Stimulated activated CD4-positive, alpha-beta T cell treated with anti-CD3 and anti-CD28 coated beads, Interleukin-12 subunit alpha, Interleukin-12 subunit beta, amount 100 ng/mL, for 4 hours (primary cell): Measurements from ENCODE around the gene HAP1.
"Not testable (repeated sequence)": the region's sequence is repeated elsewhere in the genome, so short reads cannot be mapped to it uniquely, and the experiment has no call there.

ENCODE experiments used
- DNase-seq: peaks from one replicate; pipeline ENCODE4 v3.0.0-alpha.2; 2020

The HAP1 gene

DNA sequence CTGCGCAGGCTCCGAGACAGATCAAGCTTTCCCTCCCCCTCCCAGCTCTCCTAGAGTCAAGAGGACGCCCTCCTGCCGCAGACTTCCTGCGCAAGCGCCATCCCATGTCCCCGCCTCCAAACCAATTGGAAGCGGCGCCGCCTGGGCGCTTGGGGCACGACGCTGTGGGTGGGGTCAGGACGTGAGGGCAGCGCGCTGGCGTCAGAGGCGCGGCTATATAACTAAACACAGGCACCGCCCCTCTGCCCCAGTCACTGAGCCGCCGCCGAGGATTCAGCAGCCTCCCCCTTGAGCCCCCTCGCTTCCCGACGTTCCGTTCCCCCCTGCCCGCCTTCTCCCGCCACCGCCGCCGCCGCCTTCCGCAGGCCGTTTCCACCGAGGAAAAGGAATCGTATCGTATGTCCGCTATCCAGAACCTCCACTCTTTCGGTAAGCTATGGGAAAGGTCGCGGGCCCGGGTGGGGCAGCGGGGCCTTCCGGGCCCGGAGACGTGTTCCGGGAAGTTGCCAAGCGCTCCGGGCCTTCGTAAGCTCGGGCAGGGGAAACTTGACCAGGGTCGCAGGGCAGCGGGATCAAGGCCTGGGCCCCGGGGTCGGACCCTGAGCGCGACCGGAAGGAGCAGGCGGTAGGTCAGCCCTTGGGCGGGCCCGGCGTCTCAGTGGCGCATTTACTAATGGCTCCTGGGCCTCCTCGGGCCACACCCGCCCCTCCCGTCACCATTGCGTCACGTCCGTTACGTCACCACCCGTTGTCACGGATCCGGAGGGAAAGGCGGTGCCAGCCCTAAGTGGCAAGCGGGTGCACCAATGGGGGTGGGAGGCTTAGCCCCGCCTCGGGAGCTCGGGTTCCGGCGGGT lies 45.6 kb downstream of the HAP1 start, which contains the start of gene EIF1:
Gene EIF1 (plus strand): TSS at position 245 of the 856 bp plus-strand sequence. CDS start 154 bp downstream, at position 399.
- DNase-seq: peak; percentile 100

DNA sequence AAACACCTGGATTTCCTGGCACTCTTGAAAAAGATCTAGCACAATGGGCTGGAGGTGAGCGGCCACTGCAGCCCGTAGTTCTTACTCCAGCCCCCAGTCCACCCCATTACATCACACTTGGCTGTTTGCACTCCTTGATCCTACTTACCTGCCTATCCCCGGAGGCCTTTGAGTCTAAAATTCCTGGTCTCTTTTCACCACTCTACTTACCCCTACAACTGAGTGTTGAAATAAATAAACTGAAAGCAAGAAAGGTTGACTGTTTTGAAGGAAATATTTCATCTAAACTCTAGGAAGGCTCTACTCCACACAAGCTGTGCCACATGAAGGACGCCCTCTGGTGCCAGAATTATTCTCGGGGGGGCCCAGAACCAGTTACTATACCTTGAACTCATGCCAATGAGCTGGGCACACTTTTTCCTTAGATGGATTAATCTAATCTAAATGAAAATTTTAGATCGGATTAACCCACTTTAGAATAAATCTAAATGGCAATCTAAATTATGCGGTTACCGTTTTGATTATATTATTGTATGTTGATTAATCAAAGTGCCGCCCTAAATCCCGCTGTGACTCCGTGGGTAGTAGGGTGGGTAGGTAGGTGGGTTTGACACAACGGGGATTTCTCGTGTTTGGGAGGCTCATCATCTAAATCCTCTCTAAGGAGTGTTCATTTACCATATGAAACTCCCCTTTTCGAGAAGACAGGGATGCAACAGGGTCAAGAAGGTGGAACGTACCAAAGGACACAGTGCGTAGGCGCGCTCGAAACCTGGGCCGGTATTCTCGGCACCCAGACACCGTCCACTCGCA lies 46.4 kb downstream of the HAP1 start:
- peak; percentile 46 for DNase-seq

DNA sequence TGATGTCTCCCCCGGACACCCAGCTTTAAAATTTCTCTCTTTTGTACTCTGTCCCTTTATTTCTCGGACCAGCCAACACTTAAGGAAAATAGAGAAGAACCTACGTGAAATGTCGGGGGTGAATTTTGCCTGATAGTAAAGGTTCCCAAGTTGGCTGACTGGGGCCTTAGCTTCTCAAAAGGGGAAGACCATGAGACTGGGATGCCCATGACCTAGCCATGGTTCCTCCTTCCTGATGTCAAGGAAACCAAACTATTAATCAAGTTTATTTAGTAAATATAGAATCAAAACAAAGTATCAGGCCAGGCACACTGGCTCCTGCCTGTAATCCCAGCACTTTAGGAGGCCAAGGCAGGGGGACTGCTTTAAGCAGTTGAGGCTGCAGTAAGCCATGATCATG lies 48.2 kb downstream of the HAP1 start:
- no peak for DNase-seq

DNA sequence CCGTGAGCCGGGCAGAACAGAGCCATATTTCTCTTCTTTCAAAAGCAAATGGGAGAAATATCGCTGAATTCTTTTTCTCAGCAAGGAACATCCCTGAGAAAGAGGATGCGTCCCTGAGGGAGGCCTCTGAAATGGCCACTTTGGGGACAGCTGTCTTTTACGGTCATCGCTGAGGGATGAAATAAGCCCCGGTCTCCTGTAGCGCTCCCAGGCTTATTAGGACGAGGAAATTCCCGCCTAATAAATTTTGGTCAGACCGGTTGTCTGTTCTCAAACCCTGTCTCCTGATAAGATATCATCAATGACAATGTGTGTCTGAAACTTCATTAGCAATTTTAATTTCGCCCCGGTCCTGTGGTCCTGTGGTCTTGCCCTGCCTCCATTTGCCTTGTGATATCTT lies 48.7 kb downstream of the HAP1 start:
- not testable (repeated sequence) for DNase-seq

DNA sequence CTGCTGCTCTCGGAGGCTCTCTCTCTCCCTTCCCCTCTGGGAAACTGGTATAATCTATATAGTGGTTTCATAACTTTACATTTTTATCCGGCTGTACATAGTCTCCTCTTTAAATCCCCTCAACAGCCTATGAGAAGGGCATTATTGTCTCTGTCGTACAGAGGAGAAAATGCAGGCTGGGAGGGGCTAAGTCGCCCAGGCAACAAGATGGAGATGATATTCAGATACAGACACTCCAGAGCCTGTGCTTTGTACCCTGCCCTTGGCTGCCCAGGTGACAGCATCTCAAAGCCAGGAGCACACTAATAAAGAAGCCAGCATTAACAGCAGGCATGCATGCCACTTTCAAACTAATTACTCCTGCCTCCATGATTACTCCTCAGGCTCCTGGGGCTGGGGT lies 50.4 kb downstream of the HAP1 start:
- DNase-seq: no peak

DNA sequence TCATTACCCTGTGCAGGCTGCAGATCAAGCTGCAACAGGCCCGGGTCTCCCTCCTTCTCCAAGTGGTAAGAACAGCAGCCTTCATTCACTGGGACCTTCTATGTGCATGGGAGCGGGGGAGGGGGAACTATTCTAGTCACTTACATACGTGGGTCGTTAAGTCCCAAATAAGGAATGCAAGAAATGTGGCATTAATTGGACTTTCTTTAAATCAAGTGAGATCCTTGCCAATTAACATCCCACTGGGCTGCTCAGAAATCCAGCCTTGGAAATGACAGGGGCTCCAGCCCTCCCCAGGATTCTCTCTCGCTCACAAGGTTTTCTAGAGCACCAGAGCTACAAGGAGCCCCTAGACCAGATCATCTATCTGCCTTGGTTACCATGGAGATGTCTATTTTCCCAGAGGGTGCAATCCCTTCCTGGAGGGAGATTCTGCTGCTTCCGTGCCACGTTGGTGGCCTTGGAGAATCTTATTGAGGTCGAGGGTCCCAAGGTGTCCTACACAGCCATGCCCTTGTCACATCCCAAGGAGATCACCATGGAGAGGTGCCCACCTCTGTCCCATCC lies 50.9 kb downstream of the HAP1 start:
- no peak for DNase-seq

DNA sequence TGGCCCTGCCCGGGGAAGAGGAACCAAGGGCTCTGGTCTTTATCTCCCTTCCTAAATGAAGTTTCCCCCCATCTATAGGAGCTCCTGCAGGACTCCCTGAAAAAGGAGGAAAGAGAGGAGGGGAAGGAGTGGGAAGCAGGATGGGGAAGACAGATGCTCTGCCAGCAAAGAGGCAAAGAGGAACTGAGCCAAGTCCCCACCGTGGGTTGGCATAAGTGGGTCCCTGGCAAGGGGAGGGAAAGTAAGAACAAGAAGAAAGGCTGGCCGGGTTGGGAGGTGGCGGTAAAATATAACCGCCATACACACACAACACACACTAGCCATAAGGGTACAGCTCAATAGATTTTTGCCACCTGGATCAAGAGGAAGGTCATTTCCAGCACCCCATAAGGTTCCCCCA lies 51.8 kb downstream of the HAP1 start:
- no peak for DNase-seq

DNA sequence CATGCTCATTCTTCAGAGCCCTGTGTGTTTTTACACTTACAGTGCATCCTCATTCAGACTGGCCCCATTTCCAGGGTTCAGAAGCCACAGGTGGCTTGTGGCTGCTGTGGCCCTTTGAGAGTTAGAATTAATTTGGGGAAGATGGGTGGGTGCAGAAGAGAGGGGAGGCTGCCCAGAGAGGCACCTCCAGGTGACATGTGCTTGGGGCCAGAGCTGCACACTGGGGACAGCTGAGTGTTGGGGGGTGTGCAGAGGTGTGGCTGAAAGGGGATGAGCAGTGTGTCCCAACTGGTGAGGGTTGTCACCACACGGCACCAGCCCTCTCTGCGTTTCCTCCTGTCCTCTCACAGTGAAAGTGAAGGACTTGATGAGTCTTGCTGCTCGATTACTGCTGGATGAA lies 52.7 kb downstream of the HAP1 start:
- no peak for DNase-seq

DNA sequence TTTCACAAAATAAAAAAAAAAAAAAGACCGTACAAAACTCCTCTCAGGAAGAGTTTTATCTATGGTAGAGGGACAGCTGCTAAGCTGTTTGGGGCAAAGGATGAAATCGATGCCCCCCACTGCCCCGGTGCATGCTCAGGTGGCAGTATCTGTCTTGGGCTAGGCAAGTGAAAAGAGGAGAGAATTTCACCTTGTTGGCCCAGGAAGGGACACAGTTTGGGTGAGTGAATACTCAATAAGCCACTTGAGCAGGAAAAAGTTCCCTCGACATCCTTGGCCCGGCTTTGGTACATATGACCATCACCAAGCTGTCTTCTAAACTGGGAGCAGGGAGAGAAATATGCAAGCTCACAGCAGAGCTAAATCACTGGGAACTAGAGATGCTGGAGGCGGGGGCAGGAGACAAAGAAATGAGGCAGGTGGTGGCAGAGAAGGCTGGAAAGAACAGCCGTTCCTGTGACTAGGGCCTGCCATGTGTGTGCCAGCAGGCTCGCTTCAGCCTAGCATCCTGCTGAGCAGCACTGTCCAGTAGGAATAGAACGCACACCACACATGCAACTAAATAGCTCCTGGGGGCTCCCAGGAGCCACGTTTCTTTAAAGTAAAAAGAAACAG lies 53.9 kb downstream of the HAP1 start:
- no peak for DNase-seq

DNA sequence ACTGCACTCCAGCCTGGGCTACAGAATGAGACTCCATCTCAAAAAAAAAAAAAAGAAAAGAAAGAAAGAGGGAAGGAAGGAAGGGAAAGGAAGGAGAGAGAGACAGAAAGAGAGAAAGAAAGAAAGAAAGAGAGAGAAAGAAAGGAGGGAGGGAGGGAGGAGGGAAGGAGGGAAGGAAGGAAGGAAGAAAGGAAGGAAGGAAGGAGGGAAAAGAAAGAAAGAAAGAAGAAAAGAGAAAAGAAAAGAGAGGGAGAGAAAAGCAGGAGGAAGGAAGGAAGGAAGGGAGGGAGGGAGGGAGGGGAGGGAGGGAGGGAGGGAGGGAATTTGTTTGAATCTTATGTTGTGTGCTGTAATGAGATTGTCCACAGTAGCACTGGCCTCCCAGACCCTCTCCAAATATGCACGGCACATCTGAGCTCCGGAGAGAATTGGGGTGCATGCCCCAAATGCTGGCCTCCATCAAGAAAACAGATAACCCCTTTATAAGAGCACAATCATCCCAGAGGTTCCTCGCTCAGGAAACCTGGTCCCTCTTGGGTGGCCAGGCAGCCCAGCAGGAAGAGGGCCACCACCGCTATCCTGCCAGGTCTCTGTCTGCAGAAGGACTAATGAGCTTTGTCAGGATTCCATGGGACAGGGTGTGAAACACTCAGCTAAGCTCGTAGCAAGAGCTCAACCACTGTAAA lies 54.6 kb downstream of the HAP1 start:
- no peak for DNase-seq

DNA sequence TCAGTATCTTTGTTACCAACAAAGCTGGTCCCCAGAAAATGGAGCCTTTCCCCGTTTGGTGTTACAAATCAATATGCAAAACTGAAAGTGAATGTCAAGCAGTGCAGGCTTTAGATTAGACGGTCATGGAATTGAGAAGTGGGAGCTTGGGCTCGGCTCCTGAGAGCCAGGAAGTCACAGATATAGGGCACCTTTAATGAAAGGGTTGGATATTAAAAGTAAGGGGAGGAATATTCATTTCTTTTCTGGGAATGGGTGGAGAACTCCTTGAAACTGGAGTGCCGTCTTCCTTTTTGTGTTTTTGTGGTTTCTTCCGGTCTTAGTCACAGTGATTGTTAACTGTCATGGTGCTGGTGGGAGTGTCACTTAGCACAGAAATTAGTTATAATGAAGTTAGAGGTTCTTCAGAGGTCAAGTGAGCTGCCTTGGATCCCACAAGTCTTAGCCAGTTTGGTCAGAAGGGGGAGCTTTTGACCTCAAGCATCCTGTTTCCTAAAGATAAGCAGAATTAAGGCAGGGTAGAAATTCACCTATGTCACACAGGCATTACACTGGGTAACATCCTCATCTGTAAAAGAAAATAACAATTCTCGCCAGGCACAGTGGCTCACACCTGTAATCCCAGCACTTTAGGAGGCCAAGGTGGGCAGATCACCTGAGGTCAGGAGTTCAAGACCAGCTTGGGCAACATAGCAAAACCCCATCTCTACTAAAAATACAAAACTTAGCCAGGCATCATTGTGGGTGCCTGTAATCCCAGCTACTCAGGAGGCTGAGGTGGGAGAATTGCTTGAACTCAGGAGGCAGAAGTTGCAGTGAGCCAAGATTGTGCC lies 55.3 kb downstream of the HAP1 start:
- no peak for DNase-seq

DNA sequence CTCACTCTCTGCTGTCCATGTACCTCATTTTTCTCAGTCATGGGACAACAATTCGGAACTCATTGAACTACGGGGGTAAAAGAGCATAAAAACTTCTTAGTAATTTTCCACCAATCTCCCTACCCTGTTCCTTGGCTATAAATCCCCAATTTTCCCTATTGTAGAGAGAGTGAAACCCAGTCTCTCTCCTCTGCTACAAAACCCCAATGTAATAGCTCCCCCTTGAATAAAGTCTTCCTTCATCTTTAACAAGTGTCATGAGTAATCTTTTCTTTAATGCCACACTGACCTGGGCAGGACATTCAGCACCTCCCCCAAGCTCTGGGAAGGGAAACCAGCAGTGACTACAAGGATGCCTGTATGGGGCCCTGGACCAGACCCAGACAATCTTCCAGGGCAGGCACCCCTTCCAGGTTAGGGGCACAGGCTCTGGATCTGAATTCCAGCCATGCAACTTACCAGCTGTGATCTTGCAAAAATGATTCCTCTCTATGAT lies 56.0 kb downstream of the HAP1 start:
- no peak for DNase-seq

DNA sequence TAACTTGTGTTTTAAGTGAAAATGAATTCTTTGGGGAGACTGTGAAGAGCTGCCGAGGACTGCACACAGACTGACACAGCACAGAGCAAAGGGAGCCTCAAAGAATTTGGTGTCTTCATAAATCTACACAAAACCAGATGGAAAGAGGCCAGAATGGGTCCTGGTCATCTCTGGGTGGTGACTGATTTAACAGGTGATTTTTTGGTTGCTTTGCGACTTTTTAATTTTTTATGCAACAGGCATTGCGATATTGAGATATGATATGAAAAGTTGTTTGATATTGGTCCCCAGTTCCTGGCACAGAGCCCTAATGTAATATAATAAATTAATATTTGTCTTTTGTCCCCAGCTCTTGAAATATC lies 58.4 kb downstream of the HAP1 start:
- no peak for DNase-seq

DNA sequence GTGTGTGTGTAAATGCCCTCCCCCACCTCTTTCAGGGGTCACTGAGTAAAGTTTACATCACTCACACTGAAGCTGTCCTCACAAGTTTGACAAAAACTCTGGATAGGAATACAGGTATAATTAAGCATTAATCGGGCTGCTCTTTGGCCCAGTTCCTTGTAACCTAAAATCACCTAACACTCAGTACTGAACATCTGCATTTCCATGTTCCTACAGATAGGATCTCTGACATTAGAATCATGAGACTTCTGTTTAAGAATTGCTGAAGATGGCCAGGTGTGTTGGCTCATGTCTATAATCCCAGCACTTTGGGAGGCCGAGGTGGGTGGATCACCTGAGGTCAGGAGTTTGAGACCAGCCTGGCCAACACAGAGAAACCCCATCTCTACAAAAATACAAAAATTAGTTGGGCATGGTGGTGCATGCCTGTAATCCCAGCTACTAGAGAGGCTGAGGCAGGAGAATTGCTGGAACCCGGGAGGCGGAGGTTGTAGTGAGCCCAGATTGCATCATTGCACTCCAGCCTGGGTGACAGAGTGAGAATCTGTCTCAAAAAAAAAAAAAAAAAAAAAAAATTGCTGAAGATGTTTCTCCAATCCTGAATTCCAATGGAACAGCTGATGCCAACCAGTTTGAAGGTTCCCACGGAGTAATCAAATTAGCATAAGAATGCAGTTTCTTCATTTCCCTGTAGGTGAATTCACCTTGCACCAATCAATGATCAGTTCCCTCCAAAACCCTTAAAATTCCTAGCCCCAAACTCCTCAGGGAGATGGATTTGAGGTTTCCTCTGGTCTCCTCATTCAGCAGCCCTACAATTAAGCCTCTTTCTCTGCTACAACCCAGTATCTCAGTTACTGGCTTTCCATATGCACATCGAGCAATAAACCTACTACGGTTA lies 59.0 kb downstream of the HAP1 start:
- DNase-seq: not testable (repeated sequence)
